NCI-H1436 treated with DMSO at 0.1 percent for 48 hours (cell line): ENCODE data around the gene RELA.

Experiments
- DNase-seq: peaks from one replicate; lab custom pipeline; 2025; lab: John Stamatoyannopoulos, UW

RELA gene

DNA sequence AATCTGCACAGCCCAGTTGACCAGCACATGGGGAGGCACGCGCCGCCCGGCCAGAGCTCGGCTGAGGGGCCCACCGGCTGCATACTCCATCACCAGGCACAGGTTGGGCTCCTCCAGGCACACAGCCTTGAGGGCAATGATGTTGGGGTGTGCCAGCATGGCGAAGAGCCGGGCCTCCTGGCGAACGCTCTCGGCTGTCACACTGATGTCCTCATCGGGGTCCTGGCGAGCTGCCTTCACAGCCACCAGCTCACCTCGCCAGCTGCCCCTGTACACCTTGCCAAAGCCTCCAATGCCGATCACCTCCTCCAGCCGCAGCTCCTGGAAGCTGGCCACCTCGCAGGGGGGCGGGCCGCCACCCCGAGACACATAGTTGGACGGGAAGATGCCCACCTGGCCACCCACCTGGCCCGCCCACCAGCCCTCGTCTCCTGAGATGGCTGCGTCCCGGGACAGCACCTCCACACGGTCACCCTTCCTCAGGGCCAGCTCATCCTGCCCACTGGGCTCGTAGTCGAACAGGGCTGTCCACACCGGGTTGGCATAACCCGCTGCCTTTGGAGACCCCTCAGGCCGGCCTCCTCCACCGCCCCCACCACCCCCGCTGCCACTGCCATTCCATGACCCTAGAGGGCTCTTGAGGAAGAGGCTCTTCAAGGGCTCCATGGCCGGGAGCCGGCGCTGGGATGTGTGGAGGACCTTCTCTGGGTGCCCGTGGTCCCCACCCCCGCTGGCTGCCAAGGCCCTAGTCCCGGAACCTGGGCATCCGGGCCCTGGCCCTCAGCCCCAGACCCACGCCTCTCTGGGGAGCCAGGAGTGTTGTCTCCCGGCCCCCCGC lies 49.4 kb downstream of the RELA start:
- DNase-seq: no peak

DNA sequence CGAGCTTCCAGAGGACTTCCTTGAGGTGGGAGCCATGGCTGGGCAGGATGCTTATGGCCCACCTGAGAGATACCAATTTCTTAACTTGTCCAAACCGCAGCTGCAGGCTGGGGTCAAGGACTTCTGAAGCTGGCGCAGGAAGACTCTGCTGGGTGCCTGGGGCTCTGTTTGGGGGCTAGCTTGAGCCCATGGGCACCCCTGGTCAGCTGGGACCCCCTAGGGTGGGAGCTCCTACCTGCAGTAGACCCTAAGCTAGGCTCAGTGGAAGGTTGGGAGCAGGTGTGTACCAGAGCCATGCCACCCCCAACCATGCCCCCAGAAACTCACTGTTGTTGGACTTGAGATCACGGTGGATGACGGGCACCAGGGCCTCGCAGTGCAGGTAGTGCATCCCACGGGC lies 50.0 kb downstream of the RELA start:
- no peak for DNase-seq

DNA sequence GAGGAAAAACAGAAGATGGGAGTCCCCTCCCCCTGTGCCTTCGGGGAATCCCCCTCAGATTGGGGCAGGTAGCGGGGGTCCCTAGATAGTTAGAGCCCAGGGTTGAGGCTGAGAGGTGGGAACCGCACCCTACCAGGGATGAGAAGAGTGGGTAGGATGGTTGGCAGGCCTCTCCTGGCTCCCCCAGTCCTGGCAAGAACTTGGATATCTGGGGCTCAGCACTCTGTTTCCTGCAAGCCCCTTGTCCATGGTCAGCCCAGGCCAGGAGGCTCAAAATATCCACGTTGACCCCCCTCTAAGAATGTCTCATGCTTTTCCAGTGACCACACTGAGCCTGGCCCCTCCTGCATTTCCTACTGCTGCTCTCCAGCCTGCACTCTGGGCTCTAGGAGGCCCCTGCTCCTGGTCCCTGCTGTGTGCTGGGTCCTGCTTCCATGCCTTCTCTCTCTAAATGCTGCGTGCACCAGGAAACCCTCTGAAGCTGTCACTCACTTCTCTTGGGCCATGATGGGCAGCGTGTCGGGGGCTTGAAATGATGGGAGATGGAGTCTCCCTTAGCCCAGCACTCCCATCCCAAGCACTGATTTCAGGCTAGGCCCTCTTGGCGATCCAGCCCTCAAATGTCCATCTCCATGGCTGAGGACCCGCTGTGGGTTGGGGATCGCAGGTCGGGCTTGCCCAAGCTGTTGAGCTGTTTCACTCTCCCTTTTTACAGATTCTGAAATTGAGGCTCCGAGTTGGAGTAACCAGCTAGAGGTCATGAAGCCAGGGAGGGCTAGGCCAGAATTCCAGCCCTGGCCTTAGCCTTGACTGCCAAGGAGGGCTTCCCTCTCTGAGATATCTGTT lies 50.7 kb downstream of the RELA start:
- no peak for DNase-seq

DNA sequence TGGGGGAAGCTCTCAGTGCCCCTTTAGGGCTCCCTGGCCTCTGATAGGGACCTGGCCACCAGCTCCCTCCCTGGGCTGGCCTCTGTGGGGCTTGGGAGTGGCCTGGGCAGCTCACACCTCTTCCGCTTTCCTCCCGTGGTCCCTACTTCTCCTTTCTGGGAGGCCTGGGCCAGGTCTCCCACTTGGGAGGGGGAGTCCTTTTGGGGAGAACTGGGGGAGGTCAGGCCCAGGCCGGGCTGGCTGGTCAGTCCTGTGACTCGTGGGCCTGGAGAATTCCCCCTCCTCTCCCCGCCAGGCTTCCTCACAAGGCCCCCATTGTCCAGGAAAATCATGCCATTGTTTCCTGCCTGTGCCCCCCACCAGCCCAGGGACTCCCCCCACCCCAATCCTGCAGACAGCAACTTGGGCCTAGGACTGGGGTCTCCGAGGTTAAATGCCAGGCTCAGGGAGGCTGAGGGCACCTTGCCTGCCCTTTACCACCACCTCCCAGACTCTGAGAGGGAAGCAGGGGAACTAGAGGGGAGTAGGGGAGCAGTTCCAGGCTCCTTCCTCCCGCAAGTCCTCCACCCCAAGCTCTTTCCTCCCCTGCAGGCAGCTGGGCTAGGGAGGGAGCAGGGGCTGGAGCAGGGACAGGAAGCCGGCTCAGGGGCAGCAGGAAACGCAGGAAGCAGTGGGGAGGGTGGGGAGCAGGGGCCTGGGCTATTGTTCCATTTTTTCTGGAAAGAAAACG lies 51.5 kb downstream of the RELA start:
- DNase-seq: no peak

DNA sequence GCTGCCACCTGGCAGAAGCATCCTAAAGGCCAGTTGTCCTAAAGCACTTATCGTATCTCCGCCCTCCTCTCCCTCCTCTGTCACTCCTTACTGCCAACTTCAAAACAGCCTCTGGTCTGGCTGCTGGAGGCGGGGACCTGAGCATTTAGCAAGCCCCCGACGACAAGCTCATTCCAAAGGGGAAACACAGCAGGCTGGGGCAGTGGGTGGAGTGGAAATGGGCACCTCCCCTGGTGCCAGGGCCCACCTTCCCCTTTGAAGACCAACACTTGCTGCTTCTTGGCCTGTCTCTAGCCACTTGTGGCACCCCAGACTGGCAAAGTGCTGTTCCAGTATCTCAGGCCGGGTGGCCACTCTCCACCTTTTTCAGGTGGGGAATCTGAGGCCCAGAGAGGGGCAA lies 52.3 kb downstream of the RELA start:
- no peak for DNase-seq

DNA sequence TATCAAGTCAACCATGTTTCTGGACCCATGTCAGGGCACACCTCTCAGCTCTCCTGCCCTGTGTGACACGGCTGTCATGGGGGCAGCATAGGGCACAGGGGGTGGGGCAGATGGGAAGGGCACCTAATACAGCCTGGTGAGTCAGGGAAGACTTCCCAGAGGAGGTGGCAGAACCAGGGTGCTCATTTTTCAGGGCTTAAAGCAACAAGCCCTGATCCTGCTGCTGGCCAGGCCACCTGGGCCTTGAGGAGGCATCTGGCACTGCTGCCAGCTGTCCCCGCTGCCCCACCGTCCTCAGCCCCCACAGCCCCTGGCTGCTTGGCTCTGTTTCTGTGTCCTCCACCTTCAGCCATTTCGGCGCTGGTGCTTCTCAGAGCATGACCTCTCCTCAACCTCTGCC lies 53.1 kb downstream of the RELA start:
- DNase-seq: no peak

DNA sequence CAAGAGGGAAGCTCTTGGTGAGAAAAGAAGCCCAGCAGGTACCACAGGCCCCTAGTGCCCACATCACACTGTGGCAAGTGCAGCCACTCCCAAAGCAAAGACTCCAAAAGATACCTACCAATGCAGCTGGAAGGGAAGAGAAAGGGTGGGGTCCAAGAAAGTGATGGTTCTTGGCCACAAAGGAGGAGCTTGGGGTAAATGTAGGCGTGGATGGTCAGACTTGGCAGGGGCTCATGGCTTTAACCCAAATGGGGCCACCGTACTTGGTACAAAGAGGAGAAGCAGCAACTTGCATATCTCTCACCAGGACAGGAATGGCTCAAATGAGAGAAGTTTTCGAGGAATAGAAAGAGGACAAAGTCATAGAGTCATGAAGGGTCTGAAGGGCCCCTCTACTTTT lies 53.5 kb downstream of the RELA start:
- DNase-seq: no peak

DNA sequence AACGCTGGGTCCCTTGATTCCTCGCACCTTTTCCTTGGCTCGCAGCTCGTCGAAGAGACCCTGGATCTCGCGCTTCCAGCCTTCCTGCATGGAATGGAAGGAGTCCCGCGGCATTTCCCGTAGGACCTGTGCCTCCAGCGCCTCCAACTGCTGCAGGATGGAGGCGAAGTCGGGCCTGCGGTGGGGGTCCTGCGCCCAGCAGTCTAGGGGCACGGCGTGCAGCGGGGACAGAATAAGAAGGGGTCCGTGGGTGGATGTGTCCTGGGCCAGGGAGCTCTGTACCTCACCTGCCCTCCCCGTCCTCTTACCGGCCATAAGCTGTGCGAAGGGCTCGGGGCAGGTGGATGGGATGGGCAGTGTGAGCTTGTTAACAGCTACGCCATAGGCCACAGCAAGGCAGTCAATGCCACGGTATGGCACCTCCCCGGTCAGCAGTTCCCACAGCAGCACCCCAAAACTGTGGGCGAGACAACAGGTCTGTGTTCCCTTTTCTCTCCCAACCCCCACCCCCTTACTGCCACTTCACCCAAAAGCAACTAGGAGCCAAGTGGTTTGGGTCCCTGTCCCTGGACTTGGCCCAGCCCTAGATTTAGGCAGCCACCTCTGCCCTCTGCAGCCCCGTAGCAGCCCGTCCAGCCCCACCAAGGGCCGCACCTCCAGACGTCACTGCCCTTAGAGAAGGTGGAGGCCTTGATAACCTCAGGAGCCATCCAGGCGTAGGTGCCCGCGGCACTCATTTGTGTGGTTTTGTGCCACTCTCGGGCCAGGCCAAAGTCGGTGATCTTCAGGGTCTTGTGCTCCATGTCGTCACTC lies 54.9 kb downstream of the RELA start:
- DNase-seq: no peak

DNA sequence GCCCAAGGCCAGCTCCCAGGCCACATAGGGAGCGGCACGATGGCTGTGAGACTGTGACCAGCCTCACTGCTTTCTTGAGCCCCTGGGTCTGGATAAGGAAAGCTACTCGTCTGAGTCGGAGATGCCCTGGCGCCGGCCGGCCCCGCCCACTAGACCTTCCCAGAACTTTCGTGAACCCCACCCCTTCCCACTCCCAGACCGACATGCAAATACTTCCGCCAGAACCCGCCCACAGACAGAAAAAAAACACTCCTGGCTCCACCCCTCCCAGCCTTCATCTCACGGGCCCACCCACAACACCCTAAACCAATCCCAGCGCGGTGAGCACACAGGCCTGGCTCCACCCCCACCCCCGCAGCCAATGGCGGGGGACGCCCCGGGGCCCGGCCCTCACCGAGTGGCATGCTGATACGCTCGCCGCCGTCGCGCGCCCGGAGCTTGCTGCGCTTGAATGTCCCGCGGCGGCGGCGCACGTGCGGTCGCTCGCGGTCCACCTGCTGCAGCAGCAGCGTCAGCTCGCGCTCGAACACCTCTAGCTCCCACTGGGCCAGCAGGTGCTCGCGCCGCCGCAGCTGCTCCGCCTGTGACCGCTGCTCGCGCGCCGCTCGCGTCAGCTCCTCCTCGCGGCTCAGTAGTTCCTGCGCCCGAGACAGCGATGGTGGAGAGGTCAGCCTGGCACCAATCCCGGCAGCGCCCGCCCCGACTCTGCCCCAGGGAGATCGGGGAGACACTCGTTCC lies 55.7 kb downstream of the RELA start:
- no peak for DNase-seq

DNA sequence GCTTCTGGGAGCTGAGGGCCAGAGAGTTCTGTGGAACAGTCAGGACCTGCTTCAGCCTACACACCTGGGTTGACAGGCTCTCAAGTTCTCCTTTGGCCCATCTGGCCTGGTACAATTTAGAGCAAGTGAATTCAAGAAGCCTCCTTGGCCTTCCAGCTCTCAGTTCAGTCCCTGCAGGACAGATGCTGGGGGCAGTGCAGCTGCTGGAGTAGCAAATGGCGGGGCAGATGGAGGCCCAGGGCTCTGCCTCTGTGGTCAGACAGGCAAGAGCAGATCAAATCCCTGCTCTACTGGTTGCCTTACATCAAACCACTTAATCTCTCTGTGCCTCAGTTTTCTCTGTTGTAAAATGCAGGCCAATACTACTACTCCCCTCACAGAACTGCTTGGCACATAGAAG lies 58.5 kb downstream of the RELA start:
- DNase-seq: no peak
